ENCODE data around the gene PCOLCE2. TPM values are rescaled to one million over a fixed set of nuclear protein-coding genes. Genes with fewer than 3 reads are reported as not detected.
A peak's percentile ranks its signal among the peaks of the same experiment; 100 is the strongest.

Gene PCOLCE2
- total RNA-seq, result 136 TPM

GRCh38 chr3:142888481-142889211 is at the start of gene PCOLCE2:
Gene PCOLCE2, minus strand, starts transcription at chr3:142889083. Its CDS starts 187 bp downstream, at chr3:142888896.
- H3K27me3 ChIP-seq, result no peaks in the 10 kb centered on the region
- intact Hi-C loops (cut with DNase I), result no loop called here
- TF ChIP-seq POLR2AphosphoS5 (IDR thresholded peaks at IDR 0.05; ENCODE audit: insufficient read depth in 1 of 2, low read depth in 1 of 2) (peak in 1 of 2 donors; percentile 37), POLR2A (IDR thresholded peaks at IDR 0.05) (no peak)
- peak within 1 kb of the TSS; percentile 57 to 69 for H3K4me3 ChIP-seq
- no peaks in the 10 kb centered on the region for H3K36me3 ChIP-seq
- H3K4me1 ChIP-seq, result peaks cover 23% of the 10 kb centered on the region
- peak within 1 kb of the TSS; percentile 60 for H3K27ac ChIP-seq
- no peak for DNase-seq (ENCODE audit: extremely low spot score in 2 of 2)
- no peaks in the 10 kb centered on the region for H3K9me3 ChIP-seq

GRCh38 chr3:142935963-142936362 is 47.1 kb upstream of the PCOLCE2 start:
- Histone ChIP-seq H3K36me3 (no peaks in the 10 kb centered on the region), H3K27me3 (no peaks in the 10 kb centered on the region), H3K27ac (no peak overlapping the region)

DNA sequence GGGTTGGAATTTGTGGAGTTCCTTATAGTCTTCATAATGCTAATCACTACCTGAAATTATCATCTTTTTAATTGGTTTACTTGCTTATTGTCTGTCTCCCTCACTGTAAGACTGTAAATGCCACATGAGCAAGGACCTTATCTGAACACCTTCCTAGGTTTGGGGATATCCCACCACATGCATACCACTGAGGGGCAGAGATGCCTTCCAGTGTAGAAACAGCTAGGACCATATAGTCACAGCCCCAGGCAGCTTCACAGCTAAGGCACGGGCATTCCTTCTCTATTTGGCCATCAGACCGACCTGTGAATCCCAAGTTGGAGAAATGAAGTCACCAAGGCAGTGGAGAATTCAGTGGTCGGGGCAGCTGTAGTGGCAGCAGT is 46.0 kb upstream of the PCOLCE2 start:
- Histone ChIP-seq H3K36me3 (no peaks in the 10 kb centered on the region), H3K4me3 (no peak overlapping the region), H3K4me1 (no peaks in the 10 kb centered on the region), H3K9me3 (no peaks in the 10 kb centered on the region), H3K27me3 (no peaks in the 10 kb centered on the region), H3K27ac (no peak overlapping the region)
- TF ChIP-seq CTCF (IDR thresholded peaks at IDR 0.05) (no peak), POLR2A (IDR thresholded peaks at IDR 0.05) (no peak), POLR2AphosphoS5 (IDR thresholded peaks at IDR 0.05; ENCODE audit: insufficient read depth in 1 of 2, low read depth in 1 of 2) (no peak)
- intact Hi-C loops (cut with DNase I), result no loop called here
- no peak for DNase-seq (ENCODE audit: extremely low spot score in 2 of 2)

More at GRCh38 chr3:142935963-142936362, 47.1 kb upstream of the PCOLCE2 start:
- H3K9me3 ChIP-seq, result no peaks in the 10 kb centered on the region
- DNase-seq (ENCODE audit: extremely low spot score in 2 of 2), result no peak
- no peak overlapping the region for H3K4me3 ChIP-seq
- intact Hi-C loops (cut with DNase I), result no loop called here
- TF ChIP-seq CTCF (IDR thresholded peaks at IDR 0.05) (no peak), POLR2A (IDR thresholded peaks at IDR 0.05) (no peak), POLR2AphosphoS5 (IDR thresholded peaks at IDR 0.05; ENCODE audit: insufficient read depth in 1 of 2, low read depth in 1 of 2) (no peak)
- no peaks in the 10 kb centered on the region for H3K4me1 ChIP-seq

- Histone ChIP-seq H3K9me3 (no peaks in the 10 kb centered on the region), H3K4me3 (no peak overlapping the region), H3K36me3 (no peaks in the 10 kb centered on the region), H3K4me1 (no peaks in the 10 kb centered on the region), H3K27me3 (no peaks in the 10 kb centered on the region), H3K27ac (no peak overlapping the region)
- TF ChIP-seq POLR2A (IDR thresholded peaks at IDR 0.05) (no peak), CTCF (IDR thresholded peaks at IDR 0.05) (no peak), POLR2AphosphoS5 (IDR thresholded peaks at IDR 0.05; ENCODE audit: insufficient read depth in 1 of 2, low read depth in 1 of 2) (no peak)
- intact Hi-C loops (cut with DNase I), result no loop called here
- no peak for DNase-seq (ENCODE audit: extremely low spot score in 2 of 2)
These were observed 45.4 kb upstream of the PCOLCE2 start for GRCh38 chr3:142934128-142934886.

- no peaks in the 10 kb centered on the region for H3K9me3 ChIP-seq
- intact Hi-C loops (cut with DNase I), result no loop called here
- H3K27ac ChIP-seq, result no peak overlapping the region
- no peak for TF ChIP-seq CTCF (IDR thresholded peaks at IDR 0.05)
- TF ChIP-seq POLR2AphosphoS5 (IDR thresholded peaks at IDR 0.05; ENCODE audit: insufficient read depth in 1 of 2, low read depth in 1 of 2), result no peak
- no peak for TF ChIP-seq POLR2A (IDR thresholded peaks at IDR 0.05)
- H3K36me3 ChIP-seq, result no peaks in the 10 kb centered on the region
- H3K27me3 ChIP-seq, result no peaks in the 10 kb centered on the region
- DNase-seq (ENCODE audit: extremely low spot score in 2 of 2), result no peak
- H3K4me3 ChIP-seq, result no peak overlapping the region
- no peaks in the 10 kb centered on the region for H3K4me1 ChIP-seq
These were observed 42.3 kb upstream of the PCOLCE2 start for GRCh38 chr3:142931222-142931621.
